Activated CD8-positive, alpha-beta memory T cell treated with anti-CD3 and anti-CD28 coated beads, Interleukin-2, amount 50 U/mL, for 1 hour (primary cell): ENCODE measurements around the gene DGCR2.

Source experiments
- DNase-seq: peaks from one replicate; pipeline ENCODE4 v3.0.0-alpha.2; 2020; ENCODE audit errors: extremely low read depth

The DGCR2 gene

DNA sequence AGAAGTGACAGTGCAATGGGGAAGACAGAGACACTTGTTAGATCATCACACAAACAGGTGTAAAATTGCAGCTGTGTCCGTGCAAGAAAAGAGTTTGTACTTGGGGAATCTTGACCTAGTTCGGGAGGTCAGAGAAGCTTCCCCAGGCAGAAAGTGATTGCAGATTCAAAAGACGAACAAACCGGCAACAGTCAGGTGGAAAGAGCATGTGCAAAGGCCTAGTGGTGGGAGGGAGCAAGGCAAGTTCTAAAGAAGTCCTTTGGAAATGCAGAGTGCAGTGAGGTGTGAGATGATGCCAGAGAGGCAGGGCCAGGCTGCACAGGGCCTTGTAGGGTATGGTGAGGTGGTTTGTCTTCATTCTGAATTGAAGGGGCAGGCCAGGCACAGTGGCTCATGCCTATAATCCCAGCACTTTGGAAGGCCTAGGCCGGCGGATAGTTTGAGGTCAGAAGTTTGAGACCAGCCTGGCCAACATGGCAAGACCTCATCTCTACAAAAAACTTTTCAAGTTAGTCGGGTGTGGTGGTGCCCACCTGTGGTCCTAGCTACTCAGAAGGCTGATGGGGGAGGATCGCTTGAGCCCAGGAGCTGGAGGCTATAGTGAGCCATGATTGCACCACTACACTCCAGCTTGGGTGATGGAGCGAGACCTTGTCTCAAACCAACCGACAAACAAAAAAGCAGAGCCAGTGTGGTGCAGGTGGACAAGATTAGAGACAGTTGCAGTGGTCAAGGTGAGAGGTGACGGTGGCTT, 24.2 kb upstream of the DGCR2 start:
- no peak for DNase-seq

DNA sequence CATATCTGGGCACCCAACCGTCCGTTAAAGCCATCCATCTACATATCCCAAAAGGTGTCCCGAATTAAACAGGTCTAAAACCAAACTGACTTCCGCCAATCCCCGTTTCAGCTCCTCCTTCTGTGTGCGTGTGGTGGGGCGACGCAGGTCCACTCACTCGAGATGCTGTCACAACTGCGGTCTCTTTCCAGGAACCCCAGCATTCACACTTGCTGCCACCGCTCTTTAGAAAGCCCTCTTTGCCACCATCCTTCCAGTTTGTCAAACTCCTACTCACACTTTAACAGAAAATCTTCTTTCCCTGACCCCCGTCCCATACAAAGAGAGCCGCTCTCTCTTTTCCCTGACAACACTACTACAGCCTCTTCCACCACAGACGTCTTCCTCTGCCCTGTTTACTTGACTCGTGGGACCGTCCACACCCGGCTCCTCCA, 21.8 kb upstream of the DGCR2 start:
- DNase-seq = no peak

DNA sequence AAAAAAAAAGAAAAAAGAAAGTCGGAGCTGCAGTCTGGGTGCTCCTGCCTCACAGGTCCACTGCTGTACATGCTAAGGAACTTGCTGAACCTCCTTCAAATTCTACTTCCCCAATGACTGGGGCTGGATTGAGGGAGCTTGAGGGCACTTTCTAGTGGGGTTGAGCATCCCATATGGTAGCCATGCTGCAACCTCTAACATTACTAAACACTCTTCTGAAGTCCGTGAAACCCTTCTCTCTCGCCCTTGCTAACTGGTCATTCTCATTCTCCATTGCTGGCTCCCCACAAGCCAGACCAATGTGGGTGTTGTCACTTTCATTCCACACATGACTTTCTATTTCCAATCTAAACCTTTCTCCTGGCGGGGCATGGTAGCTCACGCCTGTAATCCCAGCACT, 21.0 kb upstream of the DGCR2 start:
- DNase-seq = no peak

DNA sequence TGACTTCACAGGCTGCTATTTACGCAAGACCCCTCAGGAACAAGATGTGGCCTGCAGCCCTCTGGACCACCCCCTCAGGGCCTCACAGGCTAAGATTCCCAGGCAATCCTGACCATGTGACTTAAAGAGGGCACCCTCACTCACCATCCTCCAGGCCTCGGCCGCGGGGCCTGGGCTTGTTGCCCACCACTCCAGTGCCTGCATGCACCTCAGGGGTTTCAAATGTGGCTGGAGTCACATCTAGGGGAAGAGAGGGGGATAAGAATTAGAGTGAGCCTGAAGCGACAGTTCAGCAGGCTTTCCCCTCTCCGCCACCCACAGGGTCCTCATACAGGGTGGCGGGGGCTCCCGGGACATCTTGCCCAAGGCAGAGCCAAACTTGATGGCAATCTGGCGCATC, 20.2 kb upstream of the DGCR2 start:
- DNase-seq = no peak

DNA sequence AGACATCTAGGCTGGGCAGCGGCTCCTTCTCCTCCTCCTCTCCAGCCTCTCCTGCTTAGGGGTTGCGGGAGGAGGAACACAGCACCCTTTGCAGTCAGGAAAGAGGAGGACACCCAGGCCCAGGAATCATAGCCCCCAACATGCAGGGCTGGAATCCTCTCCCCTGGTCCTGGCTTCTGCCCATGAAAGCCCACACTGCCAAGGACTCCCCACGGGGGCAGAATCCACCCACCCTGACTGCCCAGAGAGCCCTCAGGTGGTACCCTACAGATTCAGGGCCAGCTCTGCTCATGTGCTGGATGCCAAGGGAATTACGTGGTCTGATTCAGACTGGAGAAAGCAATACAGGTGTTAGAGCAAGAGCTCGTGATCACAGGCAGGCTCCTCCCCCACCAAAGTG, 17.8 kb upstream of the DGCR2 start:
- no peak for DNase-seq

DNA sequence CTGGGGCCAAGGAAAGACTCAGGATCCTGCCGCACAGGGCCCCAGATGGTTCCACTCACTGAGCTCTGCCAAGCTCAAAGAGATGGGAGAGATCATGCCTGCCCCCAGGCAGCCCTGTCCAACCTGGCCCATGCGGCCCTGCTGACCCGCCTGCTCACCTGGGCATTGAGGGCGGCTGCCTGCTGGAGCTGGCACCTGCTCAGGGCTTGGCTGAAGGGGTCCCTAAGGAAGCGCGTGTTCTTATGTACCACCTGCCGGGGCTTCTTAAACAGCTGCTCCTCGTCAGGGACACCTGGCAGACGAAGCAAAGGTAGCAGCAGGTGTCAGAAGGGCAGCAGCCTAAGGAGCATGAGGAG, 16.8 kb upstream of the DGCR2 start:
- DNase-seq = no peak

DNA sequence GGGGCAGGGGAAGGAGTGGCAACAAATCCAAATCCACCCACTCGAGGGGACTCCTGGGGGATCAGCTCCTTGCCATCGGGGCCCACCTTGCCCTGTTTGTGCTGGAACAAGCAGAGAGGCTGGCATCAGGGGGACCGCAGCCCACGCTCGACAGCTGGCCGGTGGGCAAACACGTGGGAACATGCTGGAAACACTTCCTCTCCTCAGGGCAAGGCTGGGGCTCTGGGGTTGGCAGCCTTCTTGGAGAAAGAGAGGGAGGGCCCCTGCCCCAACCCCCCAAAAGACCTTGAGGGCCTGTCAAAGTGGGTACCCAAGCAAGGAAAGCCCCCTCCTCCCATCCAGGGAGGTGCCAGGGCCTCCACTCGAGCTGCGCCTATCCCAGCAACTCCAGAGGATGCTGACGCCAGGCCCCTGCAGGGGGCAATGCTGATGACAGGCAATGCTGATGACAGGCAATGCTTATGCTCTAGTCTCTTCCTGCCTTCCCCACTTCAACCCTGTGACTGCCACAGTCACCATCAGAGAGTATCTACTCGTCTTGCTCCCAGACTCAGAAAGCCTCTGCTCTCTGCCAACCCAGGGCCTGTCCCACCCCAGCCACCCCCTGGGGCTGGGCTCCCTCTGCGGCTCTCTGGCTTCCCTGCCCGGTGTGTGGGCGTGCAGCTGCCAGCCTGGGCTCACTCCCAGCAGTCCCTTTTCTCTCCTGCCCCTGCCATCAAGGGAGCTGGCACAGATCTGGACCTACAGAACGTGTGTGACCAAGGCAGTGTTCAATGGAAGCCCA, 16.2 kb upstream of the DGCR2 start:
- DNase-seq = no peak

DNA sequence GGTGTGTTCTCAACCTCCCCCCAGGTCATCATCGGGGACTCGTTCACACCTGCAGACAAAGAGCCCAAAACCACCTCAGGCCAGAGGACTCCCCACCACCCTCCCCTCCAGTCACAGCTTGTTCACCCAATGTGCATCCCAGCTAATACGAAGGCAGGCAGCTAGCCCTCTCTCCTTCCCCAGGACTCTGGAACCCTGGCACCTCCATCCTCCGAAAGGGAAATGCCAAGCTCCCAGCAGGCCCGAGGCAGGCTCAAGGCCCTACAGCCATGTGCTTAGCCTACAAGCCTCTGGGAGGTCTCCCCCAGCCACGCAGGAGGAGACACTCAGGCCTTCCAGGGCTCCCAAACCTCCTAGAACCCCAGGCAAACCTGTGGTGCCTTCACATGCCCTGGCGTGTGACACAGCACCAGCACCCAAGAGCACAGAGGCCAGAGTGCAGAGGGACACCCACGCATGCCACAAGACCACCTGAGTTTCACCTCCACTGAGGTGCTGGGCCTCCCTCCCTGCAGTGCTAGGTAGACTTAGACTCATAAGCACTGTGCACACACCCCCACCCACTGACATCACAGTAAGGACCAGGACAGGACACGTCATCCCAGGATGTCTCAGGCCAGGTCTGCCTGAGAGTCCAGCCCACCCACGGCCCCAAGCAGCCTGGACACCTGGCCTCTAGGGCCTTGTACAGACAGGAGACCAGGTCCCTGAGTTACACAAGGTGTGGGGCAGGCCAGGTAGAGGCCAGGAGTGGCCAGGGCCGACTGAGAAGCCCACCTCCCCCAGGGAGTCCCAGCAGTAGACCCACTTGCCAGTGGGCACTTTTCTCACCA, 15.4 kb upstream of the DGCR2 start:
- DNase-seq = no peak

DNA sequence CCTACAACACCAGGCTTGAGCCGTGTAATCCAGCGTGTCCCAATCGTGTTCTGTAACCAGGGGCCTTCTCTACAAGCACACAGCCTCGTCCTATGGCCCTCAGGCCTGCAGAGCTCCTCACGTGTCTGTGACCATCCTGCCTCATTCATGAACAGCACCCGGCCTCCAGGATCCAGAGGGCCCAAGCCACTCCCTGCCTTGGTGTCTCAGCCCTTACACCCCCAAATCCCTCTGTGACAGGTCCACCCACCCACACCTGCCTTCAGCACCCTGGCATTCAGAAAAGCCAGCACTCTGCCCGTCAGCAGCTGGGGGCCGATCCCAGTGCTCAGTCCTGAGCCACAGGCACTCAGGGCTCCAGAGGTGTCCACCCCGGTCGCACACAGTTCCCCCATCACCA, 14.7 kb upstream of the DGCR2 start:
- DNase-seq = no peak

DNA sequence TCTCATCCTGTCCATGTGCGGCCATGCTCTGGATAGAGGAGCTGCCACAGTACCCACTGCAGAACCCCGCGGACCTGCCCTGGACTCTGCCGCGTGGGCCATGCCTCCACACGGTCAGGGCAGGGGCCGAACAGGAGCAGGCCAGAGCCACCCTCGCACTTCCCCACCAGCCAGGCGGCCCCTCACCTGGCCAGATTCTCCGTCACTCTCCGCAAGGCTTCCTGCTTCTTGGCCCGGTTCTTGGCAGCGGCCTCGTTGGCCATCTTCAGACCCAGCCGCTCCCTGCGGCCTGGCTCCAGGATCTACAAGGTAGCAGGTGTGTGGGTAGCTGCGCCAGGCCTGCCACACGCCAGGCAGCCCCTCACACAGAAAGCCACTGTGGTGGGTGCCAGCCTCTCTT, 12.7 kb upstream of the DGCR2 start:
- DNase-seq = no peak

DNA sequence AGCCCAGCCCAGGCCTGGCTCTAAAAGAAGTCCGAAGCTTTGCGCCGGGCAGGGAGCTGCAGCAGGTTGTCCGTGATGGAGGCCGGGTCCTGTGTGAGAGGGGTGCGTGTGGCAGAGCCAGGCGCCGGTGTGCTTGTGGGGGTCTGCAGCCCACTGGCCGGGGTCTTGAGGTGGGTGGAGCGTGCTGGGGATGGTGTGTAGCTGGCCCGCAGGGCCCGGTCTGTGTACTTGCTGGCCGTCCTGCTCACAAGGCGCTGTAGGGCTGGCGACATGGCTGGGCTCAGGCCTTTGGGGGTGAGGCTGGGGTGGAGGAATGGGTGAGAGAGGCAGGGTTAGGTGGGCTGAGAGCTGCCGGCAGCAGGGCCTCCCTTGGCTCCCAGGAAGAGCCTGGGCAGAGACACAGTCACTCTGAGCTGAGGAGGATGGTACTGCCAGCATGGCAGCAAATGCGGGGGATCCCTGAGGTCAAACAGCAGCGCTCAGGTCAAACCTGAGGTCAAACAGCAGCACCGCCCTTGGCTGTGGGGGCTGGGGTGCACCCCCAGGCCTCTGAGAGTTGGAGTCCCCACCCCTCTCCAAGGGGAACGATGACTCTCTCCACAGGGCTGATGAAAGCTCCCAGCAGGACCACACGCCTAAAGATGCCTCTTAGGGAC, 12.1 kb upstream of the DGCR2 start:
- no peak for DNase-seq

DNA sequence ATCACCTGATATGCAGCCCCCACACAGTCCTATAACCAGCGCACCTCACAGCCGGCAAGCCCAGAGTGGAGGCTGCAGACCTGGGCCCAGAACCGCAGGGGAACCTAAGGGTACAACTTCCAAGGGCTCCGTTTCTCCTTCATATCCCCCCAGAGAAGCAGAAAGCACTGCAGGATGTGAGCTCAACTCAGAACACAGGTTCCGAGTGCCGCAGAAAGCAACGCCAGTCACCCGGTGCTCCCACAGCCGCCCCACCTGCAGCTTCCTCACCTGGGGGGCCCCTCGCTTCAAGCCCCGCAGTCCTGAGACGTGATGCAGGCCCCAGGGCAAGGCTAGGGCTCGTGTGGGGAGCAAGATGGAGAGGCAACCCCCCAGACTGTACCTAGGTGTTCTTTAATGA, 11.3 kb upstream of the DGCR2 start:
- DNase-seq = no peak

DNA sequence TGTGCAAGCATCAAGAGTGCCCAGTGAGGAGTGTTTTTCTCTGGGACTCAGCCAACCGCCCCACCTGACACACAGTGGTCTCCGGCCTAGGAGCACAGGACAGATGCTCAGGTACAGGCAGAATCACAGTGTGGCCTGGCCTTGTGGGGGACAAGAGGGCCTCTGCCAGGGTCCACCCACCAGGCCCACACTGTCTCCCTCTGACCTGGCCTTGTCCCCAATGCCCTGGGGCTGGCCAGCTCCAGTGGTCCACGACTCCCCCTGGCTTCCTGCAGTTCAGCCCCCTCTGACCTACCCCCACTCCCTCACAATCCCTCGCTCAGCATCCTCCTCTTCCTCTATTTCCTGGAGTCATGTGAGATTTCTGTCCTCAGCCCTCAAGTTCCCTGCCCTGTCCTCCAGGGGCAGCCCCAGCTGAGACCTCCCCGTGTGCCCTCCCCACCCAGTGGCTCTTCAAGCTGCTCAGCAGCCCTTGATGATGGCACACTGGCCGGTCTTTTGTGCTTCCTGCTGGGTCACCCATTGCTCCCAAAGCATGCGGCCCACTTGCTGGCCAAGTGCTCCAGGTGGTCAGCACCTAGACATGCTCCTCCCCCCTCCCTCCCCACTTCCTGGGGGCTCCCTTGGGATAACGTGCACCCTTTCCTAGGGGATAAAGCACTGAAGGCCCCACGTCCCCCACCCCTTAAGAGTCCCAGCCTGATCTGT, 10.6 kb upstream of the DGCR2 start:
- DNase-seq = no peak

DNA sequence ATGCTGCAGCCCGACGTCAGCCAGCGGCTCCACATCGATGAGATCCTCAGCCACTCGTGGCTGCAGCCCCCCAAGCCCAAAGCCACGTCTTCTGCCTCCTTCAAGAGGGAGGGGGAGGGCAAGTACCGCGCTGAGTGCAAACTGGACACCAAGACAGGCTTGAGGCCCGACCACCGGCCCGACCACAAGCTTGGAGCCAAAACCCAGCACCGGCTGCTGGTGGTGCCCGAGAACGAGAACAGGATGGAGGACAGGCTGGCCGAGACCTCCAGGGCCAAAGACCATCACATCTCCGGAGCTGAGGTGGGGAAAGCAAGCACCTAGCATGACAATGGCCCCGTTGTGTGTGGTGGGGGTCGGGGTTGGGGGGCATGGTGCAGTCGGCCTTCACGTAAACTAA, 9.9 kb upstream of the DGCR2 start:
- DNase-seq = no peak

DNA sequence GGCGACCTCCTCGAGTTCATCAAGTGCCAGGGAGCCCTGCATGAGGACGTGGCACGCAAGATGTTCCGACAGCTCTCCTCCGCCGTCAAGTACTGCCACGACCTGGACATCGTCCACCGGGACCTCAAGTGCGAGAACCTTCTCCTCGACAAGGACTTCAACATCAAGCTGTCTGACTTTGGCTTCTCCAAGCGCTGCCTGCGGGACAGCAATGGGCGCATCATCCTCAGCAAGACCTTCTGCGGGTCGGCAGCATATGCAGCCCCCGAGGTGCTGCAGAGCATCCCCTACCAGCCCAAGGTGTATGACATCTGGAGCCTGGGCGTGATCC, 9.4 kb upstream of the DGCR2 start:
- no peak for DNase-seq

DNA sequence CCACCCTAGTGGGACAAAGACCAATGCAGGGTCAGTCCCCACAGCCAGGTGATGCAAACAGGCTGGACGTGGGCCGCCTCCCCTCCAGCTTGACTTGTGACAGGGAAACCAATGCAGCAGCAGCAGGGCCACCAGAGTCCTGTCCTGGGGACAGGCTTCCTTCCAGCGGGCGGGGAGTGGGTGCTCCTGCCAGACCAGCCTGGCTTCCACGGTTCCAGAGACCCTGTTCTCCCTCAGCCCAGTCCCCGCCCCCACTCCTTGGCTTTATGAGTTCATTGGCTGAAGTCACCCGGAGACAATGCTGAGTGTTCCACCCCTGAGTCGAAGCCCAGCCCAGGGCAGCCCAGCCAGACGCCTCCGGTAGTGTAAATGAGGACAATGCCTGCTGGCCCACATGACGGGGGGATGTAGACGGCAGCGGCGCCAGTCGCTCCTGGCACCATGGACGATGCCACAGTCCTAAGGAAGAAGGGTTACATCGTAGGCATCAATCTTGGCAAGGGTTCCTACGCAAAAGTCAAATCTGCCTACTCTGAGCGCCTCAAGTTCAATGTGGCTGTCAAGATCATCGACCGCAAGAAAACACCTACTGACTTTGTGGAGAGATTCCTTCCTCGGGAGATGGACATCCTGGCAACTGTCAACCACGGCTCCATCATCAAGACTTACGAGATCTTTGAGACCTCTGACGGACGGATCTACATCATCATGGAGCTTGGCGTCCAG, 8.9 kb upstream of the DGCR2 start, which contains the start of gene TSSK2:
Gene TSSK2 (plus strand): TSS at position 350 of the 726 bp plus-strand sequence. CDS start 92 bp downstream, at position 442.
- DNase-seq = no peak

DNA sequence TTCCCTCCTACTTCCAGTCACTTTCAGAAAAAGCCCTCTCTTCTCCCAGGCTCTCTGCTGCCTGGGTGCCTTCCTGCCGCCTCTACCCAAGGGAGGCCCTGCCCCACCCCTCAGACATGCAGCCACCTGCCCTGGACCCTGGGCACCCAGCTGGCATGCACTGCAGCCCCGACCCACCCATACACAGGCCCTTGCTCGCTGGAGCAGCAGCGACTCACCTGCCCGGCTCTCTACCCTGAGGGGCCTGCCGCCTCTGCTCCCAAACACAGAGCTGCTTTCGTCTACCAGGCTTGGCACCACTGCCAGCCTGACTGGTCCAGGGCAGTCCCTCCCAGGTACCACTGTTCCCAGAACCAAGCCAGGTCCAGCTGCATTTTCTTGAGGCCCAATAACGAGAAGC, 7.7 kb upstream of the DGCR2 start:
- DNase-seq = no peak

DNA sequence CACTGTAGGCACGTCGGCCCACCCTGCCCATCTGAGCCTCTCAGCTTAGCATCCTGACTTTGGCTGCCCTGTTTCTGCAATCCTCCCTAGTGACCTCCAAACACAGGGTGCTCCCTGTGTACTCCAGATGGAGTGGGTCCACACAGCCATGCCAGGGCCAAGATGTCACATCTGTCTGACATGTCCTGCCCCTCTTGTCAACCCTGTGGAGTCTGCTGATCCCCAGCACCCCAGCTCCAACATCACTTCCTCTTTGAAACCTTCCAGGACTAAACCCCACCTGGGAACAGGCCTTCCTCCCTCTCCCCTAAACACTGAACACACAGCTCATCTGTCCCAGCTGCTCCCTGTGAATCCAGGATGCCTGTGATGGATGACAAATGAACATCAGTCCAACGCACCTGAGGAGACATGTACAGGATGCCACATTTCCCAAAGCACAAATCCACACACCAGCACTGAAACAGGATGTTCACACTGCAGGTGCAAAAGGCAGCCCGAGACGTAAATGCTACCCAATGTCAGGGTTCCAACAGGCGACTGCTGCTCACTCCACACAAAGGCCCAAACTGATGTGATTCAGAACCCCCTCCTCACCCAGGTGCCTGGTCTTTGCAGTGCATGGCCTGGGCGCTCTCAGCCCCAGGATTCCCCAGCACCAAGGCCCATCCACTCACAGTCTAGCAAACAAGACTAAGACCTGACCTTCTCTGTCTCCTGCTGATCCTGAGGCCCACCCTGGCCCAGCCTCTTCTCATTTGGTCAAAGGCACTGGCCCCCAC, 6.9 kb upstream of the DGCR2 start:
- no peak for DNase-seq

DNA sequence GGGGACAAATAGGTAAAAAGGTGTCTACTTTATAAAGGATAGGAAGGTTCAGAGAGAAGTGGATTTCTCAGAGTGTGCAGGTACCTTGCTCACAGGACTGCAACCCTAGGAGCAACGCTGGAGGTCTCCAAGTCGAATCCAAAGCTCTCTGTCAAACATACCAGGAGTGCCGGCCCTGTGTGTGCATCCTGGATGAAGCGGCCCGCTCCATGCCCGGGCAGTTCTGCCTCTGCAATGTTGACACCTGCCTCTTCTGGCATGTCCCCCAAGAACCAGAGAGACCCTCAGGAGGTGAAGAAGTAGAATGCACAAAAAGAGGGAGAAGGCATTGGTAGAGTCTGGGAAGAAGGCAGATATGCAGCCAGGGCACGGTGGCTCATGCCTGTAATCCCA, 5.8 kb upstream of the DGCR2 start:
- DNase-seq = no peak
